ENCODE results near the gene MARCHF3.

DNA sequence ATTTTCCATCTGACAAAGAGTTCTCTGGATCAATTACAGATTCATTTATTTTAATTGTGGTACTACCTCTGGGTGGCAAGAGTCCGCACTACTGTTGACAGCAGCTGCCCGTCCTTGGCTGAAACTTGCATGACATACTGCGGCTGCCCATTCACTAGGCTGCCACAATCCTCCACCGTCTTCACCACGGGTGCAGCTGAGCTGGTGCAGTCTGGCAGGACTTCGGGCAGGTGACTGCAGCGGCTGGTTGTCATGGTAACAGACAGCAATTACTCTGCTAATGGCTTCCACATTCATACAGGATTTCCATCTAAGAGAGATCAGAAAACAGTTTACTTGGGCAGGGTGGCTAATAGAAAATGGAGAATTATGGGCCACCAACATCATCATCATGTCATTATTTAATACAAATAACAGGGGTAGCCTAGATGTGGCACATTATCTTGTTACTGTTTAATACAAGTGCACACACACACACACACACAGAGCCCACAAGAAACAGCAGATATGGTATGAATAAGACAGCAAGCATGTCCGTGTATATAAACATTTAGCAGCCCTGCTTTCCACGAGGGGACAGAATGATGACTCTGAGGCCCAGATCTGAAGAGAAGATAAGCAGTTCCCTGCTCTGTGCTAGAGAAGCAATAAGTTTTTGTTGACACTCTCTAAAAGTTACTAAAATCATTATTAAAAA, 112.3 kb downstream of the MARCHF3 start:
- no peak for TF ChIP-seq POLR2AphosphoS5 (IDR thresholded peaks at IDR 0.05; ENCODE audit: borderline replicate concordance, low read depth, low read length)
- no peak for TF ChIP-seq EZH2 (IDR thresholded peaks at IDR 0.05)

Data from SK-N-MC (cell line).